Neural cell (in vitro differentiated cells): ENCODE measurements around the gene STAB1. TPM values are rescaled to one million over a fixed set of nuclear protein-coding genes. Genes with fewer than 3 reads are reported as not detected.

Experiments used
- H2AFZ ChIP-seq: fragments of 200-600, 300-800 bp; sonication (generic), shearing (Covaris generic); 2 replicates; pipeline ENCODE4 v1.6.0; 2014; ENCODE audit warnings: low read depth, mild to moderate bottlenecking, antibody characterized with exemption, low read length, moderate library complexity
- H3F3A ChIP-seq: fragments of 200-600 bp; shearing (Covaris generic); 2 replicates; pipeline ENCODE4 v1.6.1; 2016; ENCODE audit warnings: mild to moderate bottlenecking, moderate library complexity, mixed read lengths, antibody characterized with exemption, low read length; ENCODE audit not compliant: insufficient read depth, poor library complexity, severe bottlenecking
- H3K27ac ChIP-seq: fragments of 200-600, 300-800 bp; sonication (generic), shearing (Covaris generic); 2 replicates; pipeline ENCODE4 v1.5.1; 2014; ENCODE audit warnings: mild to moderate bottlenecking, low read length, moderate library complexity
- H3K27me3 ChIP-seq: fragments of 300-800, 200-600 bp; sonication (generic), shearing (Covaris generic); 2 replicates; pipeline ENCODE4 v1.6.0; 2014; ENCODE audit warnings: mild to moderate bottlenecking, low read depth, low read length, moderate library complexity; ENCODE audit not compliant: insufficient read depth
- H3K36me3 ChIP-seq: fragments of 300-800, 200-600 bp; sonication (generic), shearing (Covaris generic); 2 replicates; pipeline ENCODE4 v1.5.1; 2014; ENCODE audit warnings: mild to moderate bottlenecking, antibody characterized with exemption, low read length, moderate library complexity; ENCODE audit not compliant: insufficient read depth
- H3K4me2 ChIP-seq: fragments of 300-800, 200-600 bp; sonication (generic), shearing (Covaris generic); 2 replicates; pipeline ENCODE4 v1.6.0; 2014; ENCODE audit warnings: mild to moderate bottlenecking, low read length
- H3K4me3 ChIP-seq: fragments of 300-800, 200-600 bp; sonication (generic), shearing (Covaris generic); 2 replicates; pipeline ENCODE4 v1.5.1; 2014; ENCODE audit warnings: mild to moderate bottlenecking, low read length, moderate library complexity
- H3K79me2 ChIP-seq: fragments of 200-600 bp; shearing (Covaris generic); replicated peaks from 2 replicates; pipeline ENCODE4 v1.6.0; 2014; ENCODE audit warnings: mild to moderate bottlenecking, low read length, moderate library complexity; ENCODE audit not compliant: insufficient read depth
- H3K9ac ChIP-seq: fragments of 300-800, 200-600 bp; sonication (generic), shearing (Covaris generic); 2 replicates; pipeline ENCODE4 v1.6.1; 2016; ENCODE audit warnings: mild to moderate bottlenecking, low read length, mixed read lengths
- H3K9me2 ChIP-seq: fragments of 200-600 bp; shearing (Covaris generic); 2 replicates; pipeline ENCODE4 v1.6.1; 2016; ENCODE audit warnings: mild to moderate bottlenecking, low read length, mixed read lengths; ENCODE audit not compliant: insufficient read depth
- H3K9me3 ChIP-seq: fragments of 200-600, 300-800 bp; sonication (generic), shearing (Covaris generic); 2 replicates; pipeline ENCODE4 v1.6.1; 2016; ENCODE audit warnings: mild to moderate bottlenecking, mixed run types, low read length, moderate library complexity, mixed read lengths
- H4K20me1 ChIP-seq: fragments of 200-600 bp; shearing (Covaris generic); 2 replicates; pipeline ENCODE4 v1.6.1; 2016; ENCODE audit warnings: mild to moderate bottlenecking, mixed run types; ENCODE audit not compliant: insufficient read depth
- CTCF ChIP-seq: fragments of 450-650 bp; IDR thresholded peaks from 2 replicates; pipeline ENCODE4 v1.5.1; 2014; ENCODE audit warnings: antibody characterized with exemption, mild to moderate bottlenecking, moderate library complexity; ENCODE audit not compliant: poor library complexity, severe bottlenecking
- EP300 ChIP-seq: fragments of 450-650 bp; conservative IDR thresholded peaks from 2 replicates; pipeline ENCODE4 v1.6.1; 2014; ENCODE audit warnings: antibody characterized with exemption, mild to moderate bottlenecking, moderate library complexity; ENCODE audit not compliant: poor library complexity, severe bottlenecking
- EZH2 ChIP-seq: fragments of 200-600, 300-800 bp; shearing (Covaris generic), sonication (generic); IDR thresholded peaks from 2 replicates; pipeline ENCODE4 v1.6.1; 2014; ENCODE audit warnings: antibody characterized with exemption, low read length, borderline replicate concordance, mild to moderate bottlenecking; ENCODE audit not compliant: insufficient read depth, poor library complexity, severe bottlenecking
- MXI1 ChIP-seq: fragments of 450-650 bp; conservative IDR thresholded peaks from 2 replicates; pipeline ENCODE4 v1.6.1; 2014; ENCODE audit warnings: antibody characterized with exemption, mild to moderate bottlenecking; ENCODE audit not compliant: poor library complexity, severe bottlenecking
- POLR2AphosphoS5 ChIP-seq: IDR thresholded peaks from 2 replicates; pipeline ENCODE4 v1.6.1; 2012
- RAD21 ChIP-seq: fragments of 450-650 bp; conservative IDR thresholded peaks from 2 replicates; pipeline ENCODE4 v1.6.1; 2014; ENCODE audit warnings: antibody characterized with exemption, mild to moderate bottlenecking, moderate library complexity
- REST ChIP-seq: IDR thresholded peaks from 2 replicates; pipeline ENCODE4 v1.6.1; 2012; ENCODE audit warnings: borderline replicate concordance
- SMC3 ChIP-seq: fragments of 450-650 bp; conservative IDR thresholded peaks from 2 replicates; pipeline ENCODE4 v1.6.1; 2014; ENCODE audit warnings: antibody characterized with exemption, mild to moderate bottlenecking, moderate library complexity; ENCODE audit not compliant: poor library complexity
- TAF1 ChIP-seq: IDR thresholded peaks from 2 replicates; pipeline ENCODE4 v1.6.1; 2012; ENCODE audit warnings: low read depth
- polyA plus RNA-seq: library from polyadenylated mRNA; depleted of rRNA; stranded (reverse); fragments of >200 nt; gene quantifications from 2 replicates; pipeline ENCODE4 v1.2.3, GENCODE V29; 2014

The STAB1 gene
- polyA plus RNA-seq, 1 donor from 2014 or later, result 0.28 TPM

GRCh38 chr3:52539010-52539653, 44.0 kb downstream of the STAB1 start:
- Histone ChIP-seq H2AFZ (no peak overlapping the region), H3K4me3 (no peak overlapping the region), H3K79me2 (peaks cover 13% of the 10 kb centered on the region), H4K20me1 (no peaks in the 10 kb centered on the region), H3K9me3 (no peaks in the 10 kb centered on the region), H3K9me2 (no peaks in the 10 kb centered on the region), H3K9ac (no peak overlapping the region), H3K4me2 (no peak overlapping the region), H3K27ac (no peak overlapping the region), H3K36me3 (no peaks in the 10 kb centered on the region), H3F3A (no peaks in the 10 kb centered on the region), H3K27me3 (no peaks in the 10 kb centered on the region)
- TF ChIP-seq TAF1 (no peak), RAD21 (no peak), MXI1 (no peak), POLR2AphosphoS5 (no peak), CTCF (no peak), EZH2 (no peak), EP300 (no peak), REST (no peak), SMC3 (no peak)

GRCh38 chr3:52541050-52541449, 45.9 kb downstream of the STAB1 start:
- H3K27me3 ChIP-seq, result no peaks in the 10 kb centered on the region
- no peak overlapping the region for H2AFZ ChIP-seq
- H3K9me3 ChIP-seq, result no peaks in the 10 kb centered on the region
- TF ChIP-seq POLR2AphosphoS5 (no peak), EZH2 (no peak), SMC3 (no peak), RAD21 (no peak), TAF1 (no peak), CTCF (no peak), EP300 (no peak), MXI1 (no peak), REST (no peak)
- peaks cover 13% of the 10 kb centered on the region for H3K79me2 ChIP-seq
- no peak overlapping the region for H3K27ac ChIP-seq
- no peaks in the 10 kb centered on the region for H3K9me2 ChIP-seq
- H4K20me1 ChIP-seq, result no peaks in the 10 kb centered on the region
- H3F3A ChIP-seq, result no peaks in the 10 kb centered on the region
- H3K9ac ChIP-seq, result no peak overlapping the region
- H3K36me3 ChIP-seq, result no peaks in the 10 kb centered on the region
- H3K4me2 ChIP-seq, result no peak overlapping the region
- H3K4me3 ChIP-seq, result no peak overlapping the region
